HepG2 (cell line): ENCODE results near the gene ARF4. TPM values are rescaled to one million over a fixed set of nuclear protein-coding genes. Genes with fewer than 3 reads are reported as not detected.
A peak's percentile ranks its signal among the peaks of the same experiment; 100 is the strongest.

ENCODE experiments used
- ATF3 ChIP-seq: sonication (generic); formaldehyde crosslinking; IDR thresholded peaks from 2 replicates; pipeline ENCODE4 v1.4.0; 2020; ENCODE audit warnings: missing genetic modification reagents
- BHLHE40 ChIP-seq: IDR thresholded peaks from 2 replicates; pipeline ENCODE4 v1.6.1; 2011; ENCODE audit warnings: low read length, improper control_type of control experiment
- EZH2 ChIP-seq: conservative IDR thresholded peaks from 2 replicates; pipeline ENCODE4 v1.6.1; 2012; ENCODE audit warnings: mild to moderate bottlenecking, low read depth, low read length, moderate library complexity
- GLI4 ChIP-seq: sonication (generic); formaldehyde crosslinking; IDR thresholded peaks from 2 replicates; pipeline ENCODE4 v1.5.1; 2020; ENCODE audit warnings: missing genetic modification reagents, mild to moderate bottlenecking, moderate library complexity, borderline replicate concordance
- HDAC1 ChIP-seq: sonication (generic); formaldehyde crosslinking; IDR thresholded peaks from 2 replicates; pipeline ENCODE4 v1.5.1; 2020; ENCODE audit warnings: mild to moderate bottlenecking, missing genetic modification reagents
- KAT8 ChIP-seq: IDR thresholded peaks from 2 replicates; pipeline ENCODE4 v1.6.1; 2016; ENCODE audit warnings: missing genetic modification reagents, missing compliant biosample characterization
- MAFK ChIP-seq, 2 experiments: IDR thresholded peaks in 1 of 2; conservative IDR thresholded peaks in 1 of 2; 2 replicates each; pipeline ENCODE4 v1.6.1; 2011; ENCODE audit warnings: improper control_type of control experiment in 2 of 2, low read length in 2 of 2
- NFATC3 ChIP-seq: sonication (generic); formaldehyde crosslinking; IDR thresholded peaks from 2 replicates; pipeline ENCODE4 v1.5.1; 2020; ENCODE audit warnings: mild to moderate bottlenecking, missing genetic modification reagents
- POLR2AphosphoS5 ChIP-seq: IDR thresholded peaks from 2 replicates; pipeline ENCODE4 v1.6.1; 2012; ENCODE audit warnings: low read depth, low read length
- PPARG ChIP-seq: conservative IDR thresholded peaks from 2 replicates; pipeline ENCODE4 v1.6.1; 2016; ENCODE audit warnings: missing biosample characterization, missing genetic modification reagents
- SSRP1 ChIP-seq: IDR thresholded peaks from 2 replicates; pipeline ENCODE4 v1.6.1; 2016; ENCODE audit warnings: control low read depth
- WIZ ChIP-seq: sonication (generic); formaldehyde crosslinking; IDR thresholded peaks from 2 replicates; pipeline ENCODE4 v1.5.1; 2020; ENCODE audit warnings: mild to moderate bottlenecking, missing genetic modification reagents
- ZFP36L1 ChIP-seq: sonication (generic); formaldehyde crosslinking; IDR thresholded peaks from 2 replicates; pipeline ENCODE4 v1.8.0; 2022; ENCODE audit warnings: mild to moderate bottlenecking, missing genetic modification reagents, moderate library complexity
- ZFP90 ChIP-seq: sonication (generic); formaldehyde crosslinking; IDR thresholded peaks from 2 replicates; pipeline ENCODE4 v1.8.0; 2022; ENCODE audit warnings: missing genetic modification reagents, mild to moderate bottlenecking, inconsistent platforms, borderline replicate concordance
- ZMYM2 ChIP-seq: sonication (generic); formaldehyde crosslinking; IDR thresholded peaks from 2 replicates; pipeline ENCODE4 v1.8.0; 2022; ENCODE audit warnings: mild to moderate bottlenecking, missing genetic modification reagents
- ZNF30 ChIP-seq: sonication (generic); formaldehyde crosslinking; IDR thresholded peaks from 2 replicates; pipeline ENCODE4 v1.5.0; 2020; ENCODE audit warnings: mild to moderate bottlenecking, missing genetic modification reagents
- ZNF317 ChIP-seq: sonication (generic); formaldehyde crosslinking; IDR thresholded peaks from 2 replicates; pipeline ENCODE4 v1.5.0; 2020; ENCODE audit warnings: mild to moderate bottlenecking, missing genetic modification reagents
- ZNF33B ChIP-seq: sonication (generic); formaldehyde crosslinking; IDR thresholded peaks from 2 replicates; pipeline ENCODE4 v1.5.1; 2020; ENCODE audit warnings: mild to moderate bottlenecking, missing genetic modification reagents
- ZNF441 ChIP-seq: sonication (generic); formaldehyde crosslinking; IDR thresholded peaks from 2 replicates; pipeline ENCODE4 v1.7.0; 2021; ENCODE audit warnings: missing genetic modification reagents, borderline replicate concordance
- ZNF747 ChIP-seq: sonication (generic); formaldehyde crosslinking; IDR thresholded peaks from 2 replicates; pipeline ENCODE4 v1.8.1; 2023; ENCODE audit warnings: missing genetic modification reagents, mild to moderate bottlenecking, borderline replicate concordance
- ZNF766 ChIP-seq: sonication (generic); formaldehyde crosslinking; IDR thresholded peaks from 2 replicates; pipeline ENCODE4 v1.5.0; 2020; ENCODE audit warnings: missing genetic modification reagents, borderline replicate concordance
- ZNF878 ChIP-seq: sonication (generic); formaldehyde crosslinking; IDR thresholded peaks from 2 replicates; pipeline ENCODE4 v1.8.1; 2023; ENCODE audit warnings: mild to moderate bottlenecking, missing genetic modification reagents, moderate library complexity
- ZNF879 ChIP-seq: sonication (generic); formaldehyde crosslinking; IDR thresholded peaks from 2 replicates; pipeline ENCODE4 v1.8.1; 2023; ENCODE audit warnings: missing genetic modification reagents
- polyA plus RNA-seq, 8 experiments: library from polyadenylated mRNA; depleted of rRNA in 3 of 8; stranded (reverse) in 7 of 8; unstranded in 1 of 8; fragments of >200 nt; fragmentation: Illumina TruSeq in 4 of 8; extraction: Trizol in 4 of 8; gene quantifications; 2 replicates each; pipeline versions ENCODE4 v1.2.1 to v1.2.3, GENCODE V29; 2011 to 2016; ENCODE audit warnings: low read depth in 4 of 8, missing spikeins in 1 of 8, mixed read lengths in 1 of 8; ENCODE audit not compliant: insufficient read depth in 1 of 8
- total RNA-seq, 5 experiments: library from RNA; depleted of rRNA; stranded (reverse); fragments of >200 nt; fragmentation: Illumina TruSeq; extraction: Trizol; gene quantifications; 2 replicates each; pipeline ENCODE4 v1.2.3, GENCODE V29; 2016; ENCODE audit warnings: low read depth in 1 of 5
- TF ChIP-seq, protein P1 (sequence below): sonication (generic); formaldehyde crosslinking; IDR thresholded peaks from 2 replicates; pipeline ENCODE4 v1.4.0; 2020; ENCODE audit warnings: missing genetic modification reagents, borderline replicate concordance
- TF ChIP-seq, protein P2 (sequence below): sonication (generic); formaldehyde crosslinking; IDR thresholded peaks from 2 replicates; pipeline ENCODE4 v1.5.1; 2020; ENCODE audit warnings: missing genetic modification reagents, mild to moderate bottlenecking, borderline replicate concordance

ARF4 gene
- total and polyA plus RNA-seq, 2 of the 13 experiments (the other 11 are each of a cell fraction or from before 2014, with no cell fraction given): 184 to 250 TPM

GRCh38 chr3:57597127-57597923 is at the start of gene ARF4 (continued):
- TF ChIP-seq, protein P1, sequence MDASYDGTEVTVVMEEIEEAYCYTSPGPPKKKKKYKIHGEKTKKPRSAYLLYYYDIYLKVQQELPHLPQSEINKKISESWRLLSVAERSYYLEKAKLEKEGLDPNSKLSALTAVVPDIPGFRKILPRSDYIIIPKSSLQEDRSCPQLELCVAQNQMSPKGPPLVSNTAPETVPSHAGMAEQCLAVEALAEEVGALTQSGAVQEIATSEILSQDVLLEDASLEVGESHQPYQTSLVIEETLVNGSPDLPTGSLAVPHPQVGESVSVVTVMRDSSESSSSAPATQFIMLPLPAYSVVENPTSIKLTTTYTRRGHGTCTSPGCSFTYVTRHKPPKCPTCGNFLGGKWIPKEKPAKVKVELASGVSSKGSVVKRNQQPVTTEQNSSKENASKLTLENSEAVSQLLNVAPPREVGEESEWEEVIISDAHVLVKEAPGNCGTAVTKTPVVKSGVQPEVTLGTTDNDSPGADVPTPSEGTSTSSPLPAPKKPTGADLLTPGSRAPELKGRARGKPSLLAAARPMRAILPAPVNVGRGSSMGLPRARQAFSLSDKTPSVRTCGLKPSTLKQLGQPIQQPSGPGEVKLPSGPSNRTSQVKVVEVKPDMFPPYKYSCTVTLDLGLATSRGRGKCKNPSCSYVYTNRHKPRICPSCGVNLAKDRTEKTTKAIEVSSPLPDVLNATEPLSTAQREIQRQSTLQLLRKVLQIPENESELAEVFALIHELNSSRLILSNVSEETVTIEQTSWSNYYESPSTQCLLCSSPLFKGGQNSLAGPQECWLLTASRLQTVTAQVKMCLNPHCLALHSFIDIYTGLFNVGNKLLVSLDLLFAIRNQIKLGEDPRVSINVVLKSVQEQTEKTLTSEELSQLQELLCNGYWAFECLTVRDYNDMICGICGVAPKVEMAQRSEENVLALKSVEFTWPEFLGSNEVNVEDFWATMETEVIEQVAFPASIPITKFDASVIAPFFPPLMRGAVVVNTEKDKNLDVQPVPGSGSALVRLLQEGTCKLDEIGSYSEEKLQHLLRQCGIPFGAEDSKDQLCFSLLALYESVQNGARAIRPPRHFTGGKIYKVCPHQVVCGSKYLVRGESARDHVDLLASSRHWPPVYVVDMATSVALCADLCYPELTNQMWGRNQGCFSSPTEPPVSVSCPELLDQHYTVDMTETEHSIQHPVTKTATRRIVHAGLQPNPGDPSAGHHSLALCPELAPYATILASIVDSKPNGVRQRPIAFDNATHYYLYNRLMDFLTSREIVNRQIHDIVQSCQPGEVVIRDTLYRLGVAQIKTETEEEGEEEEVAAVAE (CRISPR knock-in tag): no peak; the same call in none of the 2 replicates
- TF ChIP-seq ZNF747 (CRISPR knock-in tag) (no peak; the same call in 1 of the 2 replicates), ZNF766 (CRISPR knock-in tag) (no peak), KAT8 (CRISPR knock-in tag) (peak; percentile 95), NFATC3 (CRISPR knock-in tag) (no peak), ZMYM2 (peak; percentile 45; the same call in 1 of the 2 replicates), ZNF30 (0 out of 2 replicates have a peak, but pooled peaks have one; percentile 32), POLR2AphosphoS5 (peak; percentile 88), ZFP36L1 (CRISPR knock-in tag) (0 out of 2 replicates have a peak, but pooled peaks have one; percentile 20), ZNF33B (CRISPR knock-in tag) (no peak), EZH2 (no peak), HDAC1 (peak; percentile 74; the same call in 1 of the 2 replicates), ZNF441 (CRISPR knock-in tag) (peak; percentile 59; the same call in 1 of the 2 replicates), GLI4 (CRISPR knock-in tag) (peak; percentile 16; the same call in 1 of the 2 replicates), ZFP90 (CRISPR knock-in tag) (no peak; the same call in 1 of the 2 replicates), SSRP1 (0 out of 2 replicates have a peak, but pooled peaks have one; percentile 23), MAFK (conservative IDR thresholded peaks at IDR 0.05 in 1 of 2, IDR thresholded peaks at IDR 0.05 in 1 of 2; ENCODE audit: low read length in 2 of 2) (peak; percentile 68 to 86), ZNF317 (no peak), ATF3 (CRISPR knock-in tag) (peak; percentile 63), WIZ (CRISPR knock-in tag) (peak; percentile 38; the same call in 1 of the 2 replicates), ZNF879 (0 out of 2 replicates have a peak, but pooled peaks have one; percentile 71), BHLHE40 (peak; percentile 67; the same call in 1 of the 2 replicates), ZNF878 (no peak), PPARG (CRISPR knock-in tag) (no peak)
- TF ChIP-seq, protein P2, sequence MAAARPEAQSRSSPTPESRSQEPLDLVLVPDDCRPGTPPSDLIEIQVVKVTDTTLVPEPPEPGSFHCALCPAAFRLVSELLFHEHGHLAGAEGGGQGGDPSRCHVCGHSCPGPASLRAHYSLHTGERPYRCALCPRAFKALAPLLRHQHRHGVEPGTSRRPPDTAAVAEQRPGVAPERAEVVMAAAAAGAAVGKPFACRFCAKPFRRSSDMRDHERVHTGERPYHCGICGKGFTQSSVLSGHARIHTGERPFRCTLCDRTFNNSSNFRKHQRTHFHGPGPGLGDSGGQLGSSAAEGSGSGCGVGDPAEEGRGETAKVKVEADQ (CRISPR knock-in tag): no peak; the same call in 1 of the 2 replicates
